Transverse colon (tissue), 4 donors: Measurements from ENCODE around the gene SLC22A23. TPM values are rescaled to one million over a fixed set of nuclear protein-coding genes. Genes with fewer than 3 reads are reported as not detected.
A peak's percentile ranks its signal among the peaks of the same experiment; 100 is the strongest.

Experiments used
- DNase-seq: peaks from one replicate; pipeline ENCODE4 v3.0.0-alpha.2; 2019
- H3K27ac ChIP-seq, 4 donors: fragments of 200-600 bp; sonication (generic); 2 replicates each; pipeline ENCODE4 v1.5.1; 2016 to 2018; ENCODE audit warnings: inconsistent platforms in 4 of 4
- H3K27me3 ChIP-seq: fragments of 200-600 bp; sonication (generic); 2 replicates; pipeline ENCODE4 v1.5.1; 2017; ENCODE audit warnings: inconsistent platforms
- H3K36me3 ChIP-seq, 4 donors: fragments of 200-600 bp; sonication (generic); 2 replicates each; pipeline ENCODE4 v1.5.1; 2017 to 2019; ENCODE audit warnings: inconsistent platforms in 4 of 4
- H3K4me1 ChIP-seq, 4 donors: fragments of 200-600 bp; sonication (generic); 2 replicates each; pipeline ENCODE4 v1.5.1; 2017 to 2020; ENCODE audit warnings: inconsistent platforms in 4 of 4
- H3K4me3 ChIP-seq, 4 donors: fragments of 200-600 bp; sonication (generic); 1 replicate in 1 of 4; 2 replicates in 3 of 4; pipeline versions ENCODE4 v1.5.1 to v1.6.1; 2017 to 2019; ENCODE audit warnings: inconsistent platforms in 4 of 4
- H3K9me3 ChIP-seq, 2 donors: fragments of 200-600 bp; sonication (generic); 2 replicates each; pipeline ENCODE4 v1.5.1; 2017 to 2019; ENCODE audit warnings: inconsistent platforms in 2 of 2
- CTCF ChIP-seq, 5 experiments: fragments of 200-600 bp in 3 of 5; fragments of 450-650 bp in 2 of 5; sonication (generic) in 3 of 5; IDR thresholded peaks; 1 replicate in 2 of 5; 2 replicates in 3 of 5; pipeline ENCODE4 v1.5.1; 2016 to 2017; ENCODE audit warnings: antibody characterized with exemption in 5 of 5, inconsistent platforms in 3 of 5, mild to moderate bottlenecking in 2 of 5, moderate library complexity in 1 of 5
- EP300 ChIP-seq: sonication (generic); formaldehyde crosslinking; IDR thresholded peaks from one replicate; pipeline ENCODE4 v1.6.1; 2017; ENCODE audit warnings: antibody characterized with exemption, low read depth
- POLR2A ChIP-seq: fragments of 450-650 bp; IDR thresholded peaks from one replicate; pipeline ENCODE4 v1.6.1; 2016; ENCODE audit warnings: antibody characterized with exemption, mild to moderate bottlenecking, moderate library complexity
- POLR2AphosphoS5 ChIP-seq, 3 donors: sonication (generic); formaldehyde crosslinking; IDR thresholded peaks; one replicate each; pipeline ENCODE4 v1.6.1; 2016; ENCODE audit warnings: antibody characterized with exemption in 3 of 3
- WGBS, 2 donors: methylation state at CpG; one replicate each; pipeline ENCODE4 v1.1.5; 2018; ENCODE audit warnings: low coverage in 1 of 2; 5-methylcytosine and 5-hydroxymethylcytosine counted together
- in situ Hi-C, 4 donors: fragments of 200-750 bp; cut with MboI; loops; one replicate each; pipeline versions ENCODE4 v1.15.0 to v1.15.1; 2017; ENCODE audit warnings: low sequenced_read_pairs in 3 of 4, low pct_ligation_motif_present in 1 of 4, low pct_unique_long_range_greater_than_20kb in 1 of 4
- intact Hi-C: fragments of 100-400 bp; cut with DNase I; formaldehyde crosslinking; loops from one replicate; pipeline ENCODE4 v1.15.1; 2023; ENCODE audit warnings: low total_unique reads
- total RNA-seq, 4 donors: library from RNA; depleted of rRNA; stranded (reverse); fragments of >200 nt; gene quantifications; one replicate each; pipeline ENCODE4 v1.1.0, GENCODE V29; 2016

Gene SLC22A23
- total RNA-seq, 4 donors from 2014 or later: 96.1 to 161 (median 117) TPM

- no peak overlapping the region for H3K4me3 ChIP-seq
- peaks cover 0 to 6% (median 0%) of the 10 kb centered on the region in 4 donors for H3K36me3 ChIP-seq
- peaks cover 0 to 6% (median 2%) of the 10 kb centered on the region in 4 donors for H3K4me1 ChIP-seq
- no peaks in the 10 kb centered on the region for H3K27me3 ChIP-seq
- TF ChIP-seq POLR2A (no peak), POLR2AphosphoS5 (IDR thresholded peaks at IDR 0.05) (no peak), CTCF (IDR thresholded peaks at IDR 0.05) (no peak), EP300 (no peak)
- in situ Hi-C loops (no loop called here), intact Hi-C loops (no loop called here)
- 80 to 83% methylated on average over 12 to 27 of the region's 27 CpGs for WGBS, 2 donors
- DNase-seq: no peak
- no peaks in the 10 kb centered on the region for H3K9me3 ChIP-seq
- no peak overlapping the region for H3K27ac ChIP-seq
These were observed 187.4 kb downstream of the SLC22A23 start for GRCh38 chr6:3269281-3269975.

GRCh38 chr6:3268680-3269079 lies 188.2 kb downstream of the SLC22A23 start:
- WGBS, 2 donors: 89 to 100% methylated on average over 2 to 11 of the region's 11 CpGs
- TF ChIP-seq EP300: no peak
- TF ChIP-seq CTCF (IDR thresholded peaks at IDR 0.05): no peak
- no peak for TF ChIP-seq POLR2A
- TF ChIP-seq POLR2AphosphoS5 (IDR thresholded peaks at IDR 0.05): no peak

GRCh38 chr6:3267162-3267561 lies 189.7 kb downstream of the SLC22A23 start:
- no peak for TF ChIP-seq POLR2AphosphoS5 (IDR thresholded peaks at IDR 0.05)
- no peak for TF ChIP-seq EP300
- no peak for TF ChIP-seq POLR2A
- no peak for TF ChIP-seq CTCF (IDR thresholded peaks at IDR 0.05)
- H3K4me1 ChIP-seq: peaks cover 0 to 7% (median 3%) of the 10 kb centered on the region in 4 donors
- H3K9me3 ChIP-seq: no peaks in the 10 kb centered on the region
- H3K27ac ChIP-seq: peak overlapping the region in 1 of 4 donors; percentile 3
- H3K27me3 ChIP-seq: no peaks in the 10 kb centered on the region
- intact Hi-C loops (no loop called here), in situ Hi-C loops (no loop called here)
- no peak overlapping the region for H3K4me3 ChIP-seq
- 64 to 83% methylated on average over 2 to 5 of the region's 5 CpGs for WGBS, 2 donors
- DNase-seq: no peak
- peaks cover 0 to 3% (median 2%) of the 10 kb centered on the region in 4 donors for H3K36me3 ChIP-seq

More at GRCh38 chr6:3268680-3269079, 188.2 kb downstream of the SLC22A23 start:
- H3K4me3 ChIP-seq: no peak overlapping the region
- intact Hi-C loops: no loop called here
- no peak for DNase-seq
- no peaks in the 10 kb centered on the region for H3K27me3 ChIP-seq
- H3K9me3 ChIP-seq: no peaks in the 10 kb centered on the region
- H3K27ac ChIP-seq: no peak overlapping the region
- in situ Hi-C loops: no loop called here
- peaks cover 0 to 6% (median 2%) of the 10 kb centered on the region in 4 donors for H3K4me1 ChIP-seq
- peaks cover 0 to 6% (median 2%) of the 10 kb centered on the region in 4 donors for H3K36me3 ChIP-seq

- WGBS, 2 donors: 50% methylated on average over 9 of the region's 9 CpGs; no CpG with 5 or more reads in 1 of the 2 donors
- no peak for TF ChIP-seq CTCF (IDR thresholded peaks at IDR 0.05)
- no peak for TF ChIP-seq POLR2A
- TF ChIP-seq EP300: no peak
- no peak for TF ChIP-seq POLR2AphosphoS5 (IDR thresholded peaks at IDR 0.05)
- H3K36me3 ChIP-seq: peaks cover 0 to 3% (median 0%) of the 10 kb centered on the region in 4 donors
These were observed 190.7 kb downstream of the SLC22A23 start for GRCh38 chr6:3266170-3266569.

More at GRCh38 chr6:3266170-3266569, 190.7 kb downstream of the SLC22A23 start:
- Histone ChIP-seq H3K9me3 (no peaks in the 10 kb centered on the region), H3K27ac (no peak overlapping the region), H3K27me3 (no peaks in the 10 kb centered on the region), H3K4me1 (peaks cover under 1 to 12% (median 6%) of the 10 kb centered on the region in 4 donors), H3K4me3 (no peak overlapping the region)
- in situ Hi-C loops (no loop called here), intact Hi-C loops (no loop called here)
- no peak for DNase-seq
